ENCODE results near the gene ARL14.

GRCh38 chr3:160668454-160668853 is 8.5 kb upstream of the ARL14 start:
- TF ChIP-seq YY1 (IDR thresholded peaks at IDR 0.05; ENCODE audit: insufficient read depth, insufficient read length) (no peak), SUZ12 (IDR thresholded peaks at IDR 0.05; ENCODE audit: extremely low read depth, insufficient read depth, insufficient read length) (no peak), ZNF274 (IDR thresholded peaks at IDR 0.05; ENCODE audit: low read depth, low read length) (no peak)

All from NT2/D1 (cell line).